ENCODE results near the gene PTPRT. TPM values are rescaled to one million over a fixed set of nuclear protein-coding genes. Genes with fewer than 3 reads are reported as not detected.

The PTPRT gene
- polyA plus RNA-seq, 1 experiment: not detected

- Histone ChIP-seq H3K36me3 (ENCODE audit: control insufficient read depth, insufficient read depth, low read length) (no peaks in the 10 kb centered on the region), H3K27me3 (ENCODE audit: control insufficient read depth, insufficient read depth, low read length) (no peaks in the 10 kb centered on the region), H3K4me3 (ENCODE audit: low read depth, low read length) (no peak overlapping the region)
- TF ChIP-seq, protein P1, sequence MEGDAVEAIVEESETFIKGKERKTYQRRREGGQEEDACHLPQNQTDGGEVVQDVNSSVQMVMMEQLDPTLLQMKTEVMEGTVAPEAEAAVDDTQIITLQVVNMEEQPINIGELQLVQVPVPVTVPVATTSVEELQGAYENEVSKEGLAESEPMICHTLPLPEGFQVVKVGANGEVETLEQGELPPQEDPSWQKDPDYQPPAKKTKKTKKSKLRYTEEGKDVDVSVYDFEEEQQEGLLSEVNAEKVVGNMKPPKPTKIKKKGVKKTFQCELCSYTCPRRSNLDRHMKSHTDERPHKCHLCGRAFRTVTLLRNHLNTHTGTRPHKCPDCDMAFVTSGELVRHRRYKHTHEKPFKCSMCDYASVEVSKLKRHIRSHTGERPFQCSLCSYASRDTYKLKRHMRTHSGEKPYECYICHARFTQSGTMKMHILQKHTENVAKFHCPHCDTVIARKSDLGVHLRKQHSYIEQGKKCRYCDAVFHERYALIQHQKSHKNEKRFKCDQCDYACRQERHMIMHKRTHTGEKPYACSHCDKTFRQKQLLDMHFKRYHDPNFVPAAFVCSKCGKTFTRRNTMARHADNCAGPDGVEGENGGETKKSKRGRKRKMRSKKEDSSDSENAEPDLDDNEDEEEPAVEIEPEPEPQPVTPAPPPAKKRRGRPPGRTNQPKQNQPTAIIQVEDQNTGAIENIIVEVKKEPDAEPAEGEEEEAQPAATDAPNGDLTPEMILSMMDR (IDR thresholded peaks at IDR 0.05; ENCODE audit: insufficient read depth, low read depth, low read length): no peak
- ChIA-PET CTCF (no interaction called here), POLR2A (no interaction called here)
- DNase-seq (ENCODE audit: low read depth): no peak
These were observed 613.5 kb downstream of the PTPRT start for GRCh38 chr20:42576167-42576566.

- ChIA-PET CTCF (no interaction called here), POLR2A (no interaction called here)
- H3K36me3 ChIP-seq (ENCODE audit: control insufficient read depth, insufficient read depth, low read length): no peaks in the 10 kb centered on the region
These were observed 617.2 kb downstream of the PTPRT start for GRCh38 chr20:42572320-42573016.

GRCh38 chr20:42567409-42567808 is 622.3 kb downstream of the PTPRT start:
- POLR2A ChIA-PET: no interaction called here
- Histone ChIP-seq H3K4me3 (ENCODE audit: low read depth, low read length) (no peak overlapping the region), H3K27me3 (ENCODE audit: control insufficient read depth, insufficient read depth, low read length) (no peaks in the 10 kb centered on the region), H3K36me3 (ENCODE audit: control insufficient read depth, insufficient read depth, low read length) (no peaks in the 10 kb centered on the region)
- no peak for DNase-seq (ENCODE audit: low read depth)
- TF ChIP-seq, protein P1 (IDR thresholded peaks at IDR 0.05; ENCODE audit: insufficient read depth, low read depth, low read length): no peak
- CTCF ChIA-PET: no interaction called here

More at GRCh38 chr20:42572320-42573016, 617.2 kb downstream of the PTPRT start:
- Histone ChIP-seq H3K27me3 (ENCODE audit: control insufficient read depth, insufficient read depth, low read length) (no peaks in the 10 kb centered on the region), H3K4me3 (ENCODE audit: low read depth, low read length) (no peak overlapping the region)
- TF ChIP-seq, protein P1 (IDR thresholded peaks at IDR 0.05; ENCODE audit: insufficient read depth, low read depth, low read length): no peak
- DNase-seq (ENCODE audit: low read depth): no peak

- ChIA-PET POLR2A (no interaction called here), CTCF (no interaction called here)
- DNase-seq (ENCODE audit: low read depth): no peak
- no peaks in the 10 kb centered on the region for H3K27me3 ChIP-seq (ENCODE audit: control insufficient read depth, insufficient read depth, low read length)
- no peak overlapping the region for H3K4me3 ChIP-seq (ENCODE audit: low read depth, low read length)
- TF ChIP-seq, protein P1 (IDR thresholded peaks at IDR 0.05; ENCODE audit: insufficient read depth, low read depth, low read length): no peak
- H3K36me3 ChIP-seq (ENCODE audit: control insufficient read depth, insufficient read depth, low read length): no peaks in the 10 kb centered on the region
These were observed 624.3 kb downstream of the PTPRT start for GRCh38 chr20:42565235-42565995.

DNA sequence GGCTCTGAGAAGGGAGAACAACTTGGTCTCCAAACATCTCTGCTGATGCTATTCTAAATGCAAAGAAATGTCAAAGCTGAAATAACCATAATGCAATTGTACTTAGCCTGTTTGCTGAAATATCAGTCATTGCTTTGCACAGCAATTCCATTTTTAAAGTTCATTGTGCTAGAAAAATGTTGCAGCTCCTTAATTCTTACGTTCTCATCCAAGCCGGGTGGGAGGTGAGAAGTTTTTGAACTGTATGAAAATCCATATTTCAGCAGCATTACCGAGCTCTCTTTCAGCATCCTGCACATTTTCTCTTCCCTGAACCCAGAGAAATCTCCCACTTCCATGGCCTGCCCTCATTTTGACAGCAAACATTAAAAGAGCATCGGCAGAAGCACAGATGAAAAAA is 630.0 kb downstream of the PTPRT start:
- H3K27me3 ChIP-seq (ENCODE audit: control insufficient read depth, insufficient read depth, low read length): no peaks in the 10 kb centered on the region
- no peak overlapping the region for H3K4me3 ChIP-seq (ENCODE audit: low read depth, low read length)
- TF ChIP-seq, protein P1 (IDR thresholded peaks at IDR 0.05; ENCODE audit: insufficient read depth, low read depth, low read length): no peak
- H3K36me3 ChIP-seq (ENCODE audit: control insufficient read depth, insufficient read depth, low read length): no peaks in the 10 kb centered on the region
- DNase-seq (ENCODE audit: low read depth): no peak
- CTCF ChIA-PET: no interaction called here
- POLR2A ChIA-PET: no interaction called here

All from BJ (cell line).